HG02571 (cell line): ENCODE measurements around the gene NME3.

ENCODE experiments used
- ATAC-seq: cut with Tn5 transposase; IDR thresholded peaks from one replicate; pipeline ENCODE4 v1.9.1; 2021; ENCODE audit warnings: mild to moderate bottlenecking, moderate library complexity; ENCODE audit not compliant: unreplicated experiment

Gene NME3

DNA sequence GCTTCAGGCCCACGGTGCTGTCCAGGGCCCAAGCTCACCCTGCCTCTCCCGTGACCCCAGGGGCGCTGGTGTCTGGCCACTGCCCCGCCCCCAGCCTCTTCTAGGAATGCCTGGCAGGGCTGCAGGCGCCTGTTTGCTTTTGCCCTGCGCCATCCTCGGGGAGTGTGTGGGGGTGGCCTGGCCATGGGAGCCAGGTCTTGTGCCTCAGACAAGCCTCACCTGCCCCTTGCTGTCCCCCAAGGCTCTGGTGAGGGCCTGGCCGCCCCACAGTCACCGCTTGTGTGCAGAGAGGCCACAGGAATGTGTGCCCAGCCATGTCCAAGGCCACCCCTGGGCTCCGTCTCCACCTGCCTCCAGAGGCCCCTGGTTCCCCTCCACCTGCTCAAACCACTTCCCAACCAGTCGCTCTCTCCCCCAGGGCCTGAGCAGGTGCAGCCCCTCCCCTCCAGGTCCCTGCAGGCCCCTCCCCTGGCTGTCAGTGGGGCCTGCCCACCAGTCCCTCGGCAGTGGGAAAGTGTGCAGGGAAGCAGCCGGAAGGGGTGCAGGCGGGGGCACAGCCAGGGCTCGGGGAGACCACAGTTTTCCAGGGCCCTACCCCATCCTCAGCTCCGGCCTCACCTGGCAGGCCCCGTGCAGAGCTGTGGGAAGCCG is 23.0 kb upstream of the NME3 start:
- ATAC-seq: no peak

DNA sequence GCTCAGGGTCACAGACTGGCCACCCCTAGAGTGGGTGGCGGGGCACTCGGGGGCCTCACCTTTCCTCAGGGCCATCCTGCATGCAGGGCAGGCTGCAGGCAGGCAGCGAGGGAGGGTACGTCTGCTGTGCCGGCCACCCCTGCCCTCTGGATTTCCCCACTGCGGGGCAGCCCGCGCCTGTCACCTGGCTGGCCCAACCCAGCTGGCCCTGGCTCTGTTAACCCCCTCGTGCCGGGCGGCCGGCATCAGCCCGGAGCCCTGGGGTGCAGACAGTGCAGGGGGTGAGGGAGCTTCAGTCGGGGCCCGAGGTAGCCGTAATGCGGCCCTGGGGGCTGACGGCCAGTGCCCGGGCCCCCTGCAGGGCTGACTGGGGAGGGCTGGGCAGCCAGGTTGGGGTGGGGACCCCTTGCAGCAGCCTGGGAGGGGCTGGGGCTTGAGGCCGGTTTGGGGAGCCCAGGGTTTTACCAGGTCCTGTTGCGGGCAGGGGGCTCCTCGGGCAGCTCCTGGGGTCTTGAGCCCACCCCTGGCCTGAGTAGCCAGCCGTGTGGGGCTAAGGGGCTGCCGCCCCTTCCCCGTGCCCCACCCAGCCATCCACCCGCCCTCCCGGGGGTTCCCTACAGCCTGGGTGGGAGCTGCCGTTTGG is 22.4 kb upstream of the NME3 start, which contains the start of gene IGFALS:
IGFALS (minus strand) TSS at position 128 of the 643 bp plus-strand sequence; CDS start at position 75, 53 bp downstream.
- no peak for ATAC-seq

DNA sequence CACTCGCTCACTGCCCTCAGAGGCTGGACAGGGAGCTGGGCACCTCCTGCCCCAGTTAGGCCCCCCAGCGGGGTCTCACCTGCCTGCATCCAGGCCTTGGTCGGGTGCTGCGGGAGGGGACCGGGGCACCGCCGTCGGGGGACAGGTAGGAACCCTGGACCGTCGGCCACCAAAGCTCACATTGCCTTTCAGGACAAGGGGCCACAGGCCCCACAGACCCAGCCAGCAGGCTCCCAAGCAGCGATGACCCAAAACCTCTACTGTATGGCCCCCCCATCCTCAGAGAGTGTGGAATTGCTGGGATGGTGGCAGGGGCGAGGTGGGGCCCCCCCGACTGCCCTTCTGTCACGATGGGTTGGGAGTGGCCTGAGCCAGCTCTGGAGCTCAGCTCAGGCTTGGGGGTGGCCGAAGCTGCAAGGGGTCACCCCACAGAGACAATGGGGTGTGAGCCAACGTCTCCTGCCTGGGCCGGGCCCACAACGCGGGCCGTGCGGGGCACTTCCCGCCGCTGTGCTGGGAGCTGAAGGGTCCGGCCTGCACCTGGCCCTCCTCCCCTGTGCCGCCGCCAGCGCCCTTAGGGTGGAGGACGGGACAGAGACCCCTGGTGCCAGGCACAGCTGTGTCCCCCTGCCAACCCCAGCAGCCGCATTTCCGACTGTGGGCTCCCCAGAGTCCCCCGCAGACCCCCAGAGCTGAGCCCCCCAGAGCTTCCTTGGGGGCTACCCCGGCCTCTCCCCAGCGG is 21.7 kb upstream of the NME3 start:
- ATAC-seq: no peak

DNA sequence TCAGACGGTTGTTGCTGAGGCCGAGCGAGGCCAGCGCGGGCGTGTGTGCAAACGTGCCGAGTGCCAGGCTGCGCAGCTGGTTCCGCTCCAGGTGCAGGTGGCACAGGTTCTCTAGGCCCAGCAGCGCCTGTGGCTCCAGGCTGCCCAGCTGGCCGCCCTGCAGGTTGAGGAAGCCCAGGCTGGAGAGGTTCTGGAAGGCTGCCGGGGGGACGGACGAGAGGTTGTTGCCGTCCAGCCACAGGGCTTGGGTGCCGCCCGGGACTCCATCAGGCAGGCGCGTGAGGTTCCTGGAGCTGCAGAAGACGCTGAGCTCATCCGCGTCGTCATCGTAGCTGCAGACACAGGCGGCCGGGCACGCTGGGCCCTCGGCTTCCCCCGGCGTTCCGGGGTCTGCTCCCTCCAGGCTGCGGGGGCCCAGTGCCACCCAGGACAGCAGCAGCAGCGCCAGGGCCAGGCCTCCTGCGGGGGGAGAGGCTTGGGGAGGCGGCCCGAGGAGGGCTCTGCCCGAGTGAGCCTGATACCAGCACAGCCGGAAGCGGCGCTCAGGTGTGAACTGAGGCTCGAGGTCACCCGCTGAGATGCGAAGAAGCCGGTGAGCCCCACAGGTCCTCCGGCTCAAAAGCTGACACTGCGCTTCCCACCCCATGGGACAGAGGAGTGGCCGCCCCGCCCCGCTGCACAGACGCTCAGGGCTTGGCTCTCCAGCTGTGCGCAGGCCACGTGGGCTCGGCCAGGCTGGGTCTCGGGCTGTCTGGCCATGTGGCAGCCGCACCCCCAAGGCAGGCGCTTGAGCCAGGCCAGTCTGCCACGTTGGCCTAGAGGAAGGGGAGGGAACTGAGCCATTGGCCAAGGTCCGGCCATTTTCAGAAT is 20.8 kb upstream of the NME3 start:
- no peak for ATAC-seq

DNA sequence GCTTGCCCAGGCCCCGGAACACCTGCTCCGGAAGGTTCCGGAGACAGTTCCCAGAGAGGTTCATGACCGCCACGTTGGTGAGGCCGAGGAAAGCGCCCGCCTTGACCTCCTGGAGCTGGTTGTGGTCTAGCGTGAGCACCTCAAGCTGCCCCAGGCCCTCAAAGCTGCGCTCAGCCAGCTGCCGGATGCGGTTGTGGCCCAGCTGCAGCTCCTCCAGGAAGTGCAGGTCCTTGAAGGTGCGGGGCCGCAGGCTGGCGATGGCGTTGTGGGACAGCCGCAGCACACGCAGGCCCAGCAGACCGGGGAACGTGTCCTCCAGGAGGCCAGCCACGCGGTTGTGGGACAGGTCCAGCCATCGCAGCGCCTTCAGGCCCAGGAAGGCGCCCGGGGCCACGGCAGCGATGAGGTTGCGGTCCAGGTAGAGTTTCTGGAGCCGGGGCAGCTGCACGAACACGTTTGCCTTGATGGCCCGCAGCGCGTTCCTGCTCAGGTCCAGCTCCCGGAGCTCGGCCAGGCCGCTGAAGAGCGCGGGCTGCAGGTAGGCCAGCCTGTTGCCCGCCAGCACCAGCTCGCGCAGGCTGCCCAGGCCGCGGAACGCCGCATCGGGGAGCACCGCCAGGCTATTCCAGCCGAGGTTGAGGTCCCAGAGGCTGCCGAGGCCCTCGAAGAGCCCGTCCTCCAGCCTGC is 20.1 kb upstream of the NME3 start:
- no peak for ATAC-seq

DNA sequence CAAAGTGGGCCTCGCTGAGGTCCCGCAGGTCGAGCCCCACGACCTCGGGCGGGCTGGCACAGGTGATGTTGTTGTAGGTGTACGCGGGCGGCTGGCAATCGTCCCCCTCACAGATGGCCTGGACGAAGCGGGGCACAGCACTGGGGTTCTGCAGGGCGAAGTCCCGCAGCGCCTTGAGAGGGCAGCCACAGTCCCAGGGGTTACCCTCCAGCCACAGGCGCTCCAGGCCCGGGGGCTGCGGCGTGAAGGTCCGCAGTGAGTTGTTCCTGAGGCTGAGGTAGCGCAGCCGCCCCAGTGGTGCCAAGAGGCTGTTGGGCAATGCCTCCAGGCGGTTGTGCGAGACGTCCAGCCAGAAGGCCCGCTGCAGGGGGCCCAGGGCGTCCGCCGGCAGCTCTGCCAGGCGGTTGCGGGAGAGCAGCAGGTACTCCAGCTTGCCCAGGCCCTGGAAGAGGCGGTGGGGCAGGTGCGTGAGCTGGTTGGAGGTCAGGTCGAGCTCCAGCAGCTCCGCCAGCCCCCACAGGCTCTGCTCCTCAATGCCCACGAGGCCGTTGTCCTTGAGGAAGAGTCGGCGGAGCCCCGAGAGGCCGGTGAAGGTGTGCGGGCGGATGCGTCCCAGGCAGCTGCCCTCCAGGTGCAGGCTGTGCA is 19.4 kb upstream of the NME3 start:
- no peak for ATAC-seq

DNA sequence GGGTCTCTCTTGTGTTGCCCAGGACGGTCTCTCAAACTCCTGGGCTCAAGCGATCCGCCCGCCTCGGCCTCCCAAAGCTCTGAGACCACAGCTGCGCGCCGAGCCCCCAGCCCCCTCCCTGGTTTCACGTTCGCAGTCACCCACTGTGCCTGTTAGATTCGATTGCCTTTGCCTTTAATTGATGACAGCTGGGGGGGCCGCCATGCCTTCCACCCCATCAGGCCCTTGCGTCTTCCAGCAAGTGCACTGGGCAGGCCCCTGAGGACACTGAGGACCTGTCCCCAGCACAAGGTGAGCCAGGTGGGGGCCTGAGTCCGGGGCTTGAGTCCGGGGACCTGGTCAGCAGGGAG is 18.9 kb upstream of the NME3 start:
- no peak for ATAC-seq

DNA sequence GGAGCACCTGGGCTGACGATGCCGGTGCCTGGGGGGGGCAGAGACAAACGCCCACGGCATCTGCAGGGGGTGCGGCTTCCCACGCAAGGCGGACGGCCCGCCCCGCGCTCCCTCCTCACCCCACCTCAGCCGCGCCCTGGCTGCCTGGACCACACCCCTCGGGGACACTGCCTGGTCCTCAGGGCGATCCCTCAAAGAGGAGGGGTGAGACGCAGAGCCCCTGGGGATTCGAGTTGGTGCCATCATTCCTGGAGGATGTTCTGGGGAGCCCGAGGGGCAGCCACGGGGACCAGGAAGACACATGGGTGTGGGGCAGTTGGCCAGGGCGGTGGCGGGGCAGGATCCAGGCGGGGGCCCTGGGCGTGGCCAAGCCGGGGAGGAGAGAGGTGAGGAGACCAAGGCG is 18.3 kb upstream of the NME3 start:
- no peak for ATAC-seq

DNA sequence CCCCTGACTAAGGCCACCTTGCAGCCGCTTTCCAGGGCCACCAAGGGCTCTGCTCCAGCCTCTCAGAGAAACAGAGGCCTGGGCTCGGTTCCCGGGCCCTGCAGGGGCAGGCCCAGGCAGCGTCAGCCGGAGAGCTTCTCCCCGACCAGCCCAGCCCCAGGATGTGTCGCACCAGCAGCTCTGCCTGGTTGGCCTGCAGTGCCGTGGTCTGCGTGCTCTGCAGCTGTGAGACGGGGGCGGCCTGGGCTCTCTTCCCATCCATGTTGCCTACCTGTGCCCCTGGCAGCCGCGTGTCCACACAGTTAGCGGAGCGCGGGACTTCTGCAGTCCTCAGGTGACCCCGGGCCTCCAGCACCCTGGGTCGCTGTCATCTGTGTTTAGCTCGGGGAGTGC is 17.4 kb upstream of the NME3 start:
- no peak for ATAC-seq

DNA sequence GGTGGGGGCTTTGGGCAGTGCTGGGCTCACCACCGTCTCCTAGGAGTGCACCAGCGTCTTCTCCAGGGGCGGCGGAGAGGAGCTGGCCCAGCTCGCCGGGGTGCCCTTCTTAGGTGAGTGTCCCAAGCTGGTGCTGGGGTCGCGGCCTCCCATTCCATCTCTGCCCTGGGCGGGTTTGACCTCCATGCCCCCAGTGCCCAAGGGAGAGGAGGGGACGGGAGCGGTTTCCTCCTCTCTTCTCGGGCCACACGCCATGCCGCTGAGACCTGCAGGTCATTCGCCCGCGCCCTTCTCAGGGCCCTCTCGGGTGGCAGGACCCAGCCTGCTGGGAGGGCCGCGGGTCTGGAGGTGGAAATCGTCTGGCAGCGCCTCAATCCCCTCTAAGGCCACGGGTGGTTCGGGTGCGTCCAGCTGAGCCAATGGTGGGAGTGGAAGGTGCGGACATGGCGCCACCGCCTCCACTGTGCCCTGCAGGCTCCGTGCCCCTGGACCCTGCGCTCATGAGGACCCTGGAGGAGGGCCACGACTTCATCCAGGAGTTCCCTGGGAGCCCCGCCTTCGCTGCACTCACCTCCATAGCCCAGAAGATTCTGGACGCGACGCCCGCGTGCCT is 16.9 kb upstream of the NME3 start:
- ATAC-seq: no peak

DNA sequence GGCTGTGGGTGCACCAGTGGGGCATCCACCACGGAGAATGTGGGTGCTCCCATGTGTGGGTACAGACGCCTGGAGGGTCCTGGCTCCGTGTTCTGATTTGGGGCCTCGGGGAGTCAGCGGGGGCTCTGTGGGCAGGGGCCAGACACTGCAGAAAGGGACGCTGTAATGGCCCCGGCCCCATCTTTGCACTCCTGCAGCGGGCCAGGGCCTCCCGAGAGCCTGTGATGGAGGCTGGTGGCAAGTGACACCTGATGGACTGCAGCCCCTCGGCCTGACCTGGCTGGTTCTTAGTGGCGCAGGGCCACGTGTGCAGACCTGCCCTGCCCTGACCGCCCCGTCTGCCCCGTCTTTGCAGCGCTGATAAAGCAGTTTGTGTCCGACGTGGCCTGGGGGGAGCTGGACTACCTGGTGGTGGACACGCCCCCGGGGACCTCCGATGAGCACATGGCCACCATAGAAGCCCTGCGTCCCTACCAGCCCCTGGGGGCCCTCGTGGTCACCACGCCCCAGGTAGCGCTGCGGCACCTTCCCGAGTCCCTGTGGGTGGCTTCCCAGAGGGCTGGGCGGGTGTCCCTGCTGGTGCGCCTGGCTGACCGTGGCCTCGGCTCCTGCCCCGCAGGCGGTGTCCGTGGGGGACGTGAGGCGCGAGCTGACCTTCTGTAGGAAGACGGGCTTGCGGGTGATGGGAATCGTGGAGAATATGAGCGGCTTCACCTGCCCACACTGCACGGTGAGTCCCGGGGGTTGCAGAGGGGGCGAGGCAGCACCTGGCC is 16.2 kb upstream of the NME3 start:
- ATAC-seq: no peak

DNA sequence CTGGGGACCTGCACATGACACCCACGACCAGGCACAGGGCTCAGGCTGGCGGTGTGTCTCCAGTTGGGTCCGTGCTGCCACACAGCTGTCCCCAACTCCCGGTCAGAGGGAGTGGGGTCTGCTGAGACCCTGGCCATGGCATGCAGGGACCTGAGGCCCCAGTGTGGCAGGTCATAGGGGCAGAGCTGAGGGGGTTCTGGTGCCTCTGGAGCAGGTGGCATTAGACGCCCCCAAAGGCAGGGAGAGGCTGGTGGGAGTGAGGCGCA is 15.6 kb upstream of the NME3 start:
- ATAC-seq: no peak

DNA sequence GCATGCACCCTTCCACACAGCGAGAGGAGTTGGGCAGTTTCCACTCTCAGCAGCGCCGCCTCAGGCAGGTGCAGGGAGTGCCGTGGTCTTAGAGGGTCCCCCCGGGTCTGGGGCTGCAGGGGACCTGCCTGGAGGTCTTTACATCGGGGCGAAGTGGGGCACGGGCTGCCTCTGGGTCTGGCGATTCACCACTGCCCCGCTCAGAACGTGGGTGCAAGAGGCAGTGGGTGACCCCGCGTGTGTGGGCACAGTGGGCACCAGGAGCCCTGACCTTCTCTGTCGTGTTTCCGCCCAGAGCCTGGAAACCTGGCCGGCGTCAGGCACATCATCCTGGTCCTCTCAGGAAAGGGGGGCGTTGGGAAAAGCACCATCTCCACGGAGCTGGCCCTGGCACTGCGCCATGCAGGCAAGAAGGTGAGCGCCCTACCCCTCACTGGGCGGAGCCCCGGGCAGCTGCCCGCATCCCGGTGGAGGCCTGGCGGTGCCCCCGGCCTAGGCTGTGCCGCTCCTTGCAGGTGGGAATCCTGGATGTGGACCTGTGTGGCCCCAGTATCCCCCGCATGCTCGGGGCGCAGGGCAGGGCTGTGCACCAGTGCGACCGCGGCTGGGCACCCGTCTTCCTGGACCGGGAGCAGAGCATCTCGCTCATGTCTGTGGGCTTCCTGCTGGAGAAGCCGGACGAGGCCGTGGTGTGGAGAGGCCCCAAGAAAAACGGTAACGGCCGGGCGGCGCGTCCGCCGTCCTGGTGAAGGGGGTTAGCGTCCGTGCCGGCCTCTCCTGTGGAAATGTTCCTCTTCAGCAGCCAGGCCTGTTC is 15.1 kb upstream of the NME3 start:
- ATAC-seq: no peak

DNA sequence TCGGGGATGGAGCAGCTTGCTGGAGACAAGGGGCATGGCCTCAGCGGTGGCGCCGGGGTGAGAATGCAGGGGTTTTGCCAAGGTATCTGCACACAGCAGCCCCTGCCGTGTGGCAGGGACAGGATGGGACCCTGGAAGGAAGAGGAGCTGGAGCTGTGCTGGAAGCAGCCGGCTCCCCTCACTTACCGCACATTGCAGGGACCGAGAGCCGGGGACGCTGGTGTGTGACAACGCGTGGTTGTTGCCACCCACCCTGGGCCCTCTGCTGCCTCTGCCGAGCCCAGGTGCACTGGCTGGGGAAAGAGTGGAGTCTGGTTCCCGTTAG is 14.5 kb upstream of the NME3 start:
- ATAC-seq: no peak

DNA sequence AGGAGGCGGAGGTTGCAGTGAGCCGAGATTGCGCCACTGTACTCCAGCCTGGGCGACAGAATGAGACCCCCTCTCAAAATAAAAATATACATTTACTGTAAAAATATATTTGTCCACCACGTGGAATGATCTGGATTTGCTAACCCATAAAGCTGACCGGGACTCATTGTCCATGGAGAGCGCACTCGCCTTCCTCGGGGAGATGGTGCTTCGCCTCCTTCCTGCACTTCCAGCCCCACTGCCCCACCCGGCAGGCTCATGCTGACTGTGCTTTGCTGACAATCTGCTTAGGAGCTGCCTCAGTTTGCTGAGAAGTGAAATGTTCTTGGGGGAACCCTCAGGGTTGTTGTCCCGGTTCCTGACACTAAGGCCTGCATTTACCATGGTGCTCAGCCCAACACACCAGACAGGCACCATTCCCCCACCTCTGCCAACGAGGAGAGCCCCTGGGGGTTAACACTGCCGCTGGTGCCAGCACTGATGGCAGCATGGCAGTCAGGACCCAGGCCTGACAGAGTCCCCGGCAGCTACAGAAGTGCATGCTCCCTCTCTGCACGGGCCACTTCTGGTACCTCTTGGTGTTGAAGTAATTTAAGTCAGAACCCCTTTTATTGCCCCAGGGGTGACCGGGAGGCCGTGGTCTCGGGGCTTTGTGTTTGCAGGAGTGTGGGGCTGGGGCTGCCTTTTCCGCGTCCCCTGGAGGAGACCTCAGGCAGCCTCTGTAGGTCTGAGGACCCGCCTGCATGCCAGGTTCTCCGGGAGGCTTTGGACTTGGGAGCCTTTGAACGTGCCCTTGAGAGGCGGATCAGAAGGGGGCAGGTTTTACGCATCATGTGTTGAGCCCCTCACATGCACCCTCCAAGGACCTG is 13.9 kb upstream of the NME3 start:
- no peak for ATAC-seq

DNA sequence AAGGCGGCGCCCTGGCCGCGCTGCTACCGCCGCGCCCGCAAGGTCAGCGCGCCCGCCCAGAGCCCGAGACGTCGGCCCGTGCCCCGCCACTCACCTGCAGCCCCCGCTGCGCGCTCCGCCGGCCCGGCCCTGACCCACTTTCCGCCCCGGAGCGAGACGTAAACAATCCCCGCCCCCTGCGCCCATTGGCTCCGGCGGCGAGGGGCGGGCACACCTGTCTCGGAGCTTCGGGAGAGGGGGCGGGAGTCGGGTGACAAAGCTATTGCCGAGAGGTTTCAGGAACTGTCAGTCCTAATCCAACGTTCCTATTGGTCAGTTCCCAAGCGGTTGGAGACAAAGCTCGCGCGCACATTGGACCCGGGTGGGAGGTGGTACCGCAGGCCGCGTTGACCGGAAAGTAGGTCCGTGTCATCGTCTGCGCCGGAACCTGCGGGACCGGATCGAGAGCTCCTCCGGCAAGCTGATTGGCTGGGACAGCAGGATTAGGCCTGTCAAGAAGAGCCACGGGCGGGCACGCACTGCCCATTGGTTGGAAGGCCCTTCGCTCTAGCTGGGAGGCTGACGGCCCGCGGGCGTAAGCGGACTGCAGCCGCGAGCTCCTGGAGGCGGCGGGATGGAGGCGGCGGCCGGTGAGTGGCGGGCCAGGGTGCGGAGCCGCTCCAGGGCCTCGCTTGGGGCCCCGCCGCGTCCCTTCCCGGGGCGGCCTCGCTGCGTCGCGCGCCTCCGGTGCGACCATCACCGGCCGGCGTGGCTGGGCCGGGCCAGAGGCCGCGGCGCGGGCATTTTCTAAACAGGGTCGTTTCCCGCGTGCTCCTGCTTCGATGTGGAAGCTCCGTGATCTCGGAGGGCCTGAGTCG is 11.3 kb upstream of the NME3 start, which contains the start of the genes NUBP2 and SPSB3:
NUBP2 (plus strand) TSS at position 553 of the 857 bp plus-strand sequence; CDS start at position 614, 61 bp downstream.
SPSB3 (minus strand) TSS at position 164 of the 857 bp plus-strand sequence. CDS start 1,088 bp downstream, outside the sequence.
- peak; percentile 75 for ATAC-seq
